COLO668 (cell line): ENCODE data around the gene GSTT4.
"Not testable (repeated sequence)": the region's sequence is repeated elsewhere in the genome, so short reads cannot be mapped to it uniquely, and the experiment has no call there.

Source experiments
- DNase-seq: peaks from one replicate; lab custom pipeline; 2025; ENCODE audit not compliant: unreplicated experiment; lab: John Stamatoyannopoulos, UW

GSTT4 gene

DNA sequence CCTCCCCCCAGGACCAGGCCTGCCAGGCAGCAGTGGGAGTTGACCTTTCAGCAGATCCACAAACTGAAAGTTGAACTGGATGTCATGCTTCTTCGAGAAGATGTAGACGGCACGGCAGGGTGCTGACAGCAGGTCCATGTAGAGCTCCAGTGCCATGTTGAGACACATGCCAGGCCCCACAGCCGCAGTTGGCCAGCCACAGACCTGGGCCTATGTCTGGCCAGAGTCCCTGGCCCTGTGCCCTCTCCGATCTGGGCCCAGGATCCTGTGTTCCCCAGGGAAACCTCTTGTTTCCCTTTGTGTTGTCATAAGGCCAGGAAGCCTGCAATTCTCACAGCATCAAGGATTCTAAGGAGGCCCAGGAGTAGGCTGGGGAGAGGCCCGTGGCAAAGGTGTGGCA, at the start of gene GSTT4:
GSTT4 (minus strand) TSS at position 253 of the 400 bp plus-strand sequence; CDS start at position 156, 97 bp downstream.
- DNase-seq = no peak

DNA sequence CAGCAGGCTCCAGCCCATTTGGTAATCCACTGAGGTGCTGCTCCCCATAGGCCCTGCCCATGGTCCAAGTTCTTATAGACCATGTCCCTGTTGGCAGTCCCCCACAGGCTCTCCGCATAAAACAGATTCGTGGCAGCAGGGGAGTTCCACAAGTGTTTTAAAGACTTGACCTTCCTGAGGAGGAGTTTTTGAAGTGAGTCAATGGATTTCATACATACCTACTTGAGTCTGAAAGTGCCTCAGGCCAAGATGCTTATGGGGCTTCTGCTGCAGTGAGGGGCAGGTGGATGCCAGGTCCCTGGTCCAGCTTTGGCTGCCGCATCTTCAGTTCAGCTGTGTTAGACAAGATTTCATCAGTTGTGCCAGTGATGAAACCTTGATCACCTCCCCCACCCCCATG, 49.1 kb upstream of the GSTT4 start:
- no peak for DNase-seq

DNA sequence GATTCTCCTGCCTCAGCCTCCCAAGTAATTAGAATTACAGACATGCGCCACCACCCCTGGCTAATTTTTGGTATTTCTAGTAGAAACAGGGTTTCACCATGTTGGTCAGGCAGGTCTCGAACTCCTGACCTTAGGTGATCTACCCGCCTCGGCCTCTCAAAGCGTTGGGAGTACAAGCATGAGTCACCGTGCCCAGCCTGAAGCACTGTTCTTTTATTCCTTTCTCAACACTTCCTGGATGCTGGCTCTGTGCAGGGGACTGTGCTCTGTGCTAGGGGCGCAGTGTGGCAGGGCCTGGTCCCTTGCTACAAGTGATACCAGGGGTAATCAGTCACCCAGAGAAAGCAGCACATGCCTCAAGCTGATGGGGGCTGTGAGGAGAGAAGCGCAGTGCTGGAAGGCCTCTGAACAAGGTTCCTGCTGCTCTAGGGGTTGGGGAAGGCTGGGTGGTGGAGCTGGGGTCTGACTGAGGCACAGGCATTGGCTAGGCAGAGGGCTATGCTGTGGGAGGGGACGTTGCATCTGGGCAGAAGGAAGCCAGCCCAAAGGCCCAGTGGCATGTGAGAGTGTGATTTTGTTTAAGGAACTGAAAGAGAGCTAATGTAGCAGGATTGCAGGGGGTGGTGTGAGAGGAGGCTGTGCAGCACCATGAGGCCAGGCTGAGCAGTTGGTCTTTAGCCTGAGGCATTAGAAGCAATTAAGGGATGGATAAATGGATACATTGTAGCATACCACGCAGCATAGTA, 48.4 kb upstream of the GSTT4 start:
- DNase-seq = no peak

DNA sequence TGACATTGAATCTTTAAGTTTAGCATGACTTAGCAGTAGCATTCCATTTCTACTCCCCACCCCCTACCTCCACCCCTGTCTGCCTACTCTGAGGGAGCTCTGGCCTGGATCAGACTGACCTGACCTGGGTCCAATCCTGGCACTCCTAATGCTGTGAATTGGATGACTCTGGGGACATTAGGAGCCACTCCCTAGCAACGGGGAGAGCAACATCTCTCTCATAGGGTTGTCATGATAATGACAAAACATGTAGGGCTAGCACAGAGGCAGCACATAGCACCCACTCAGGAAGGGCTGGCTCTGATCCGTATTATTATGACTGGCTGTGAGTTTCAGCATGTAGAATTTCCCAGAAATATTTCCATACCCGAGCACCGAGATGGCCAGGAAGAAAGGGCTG, 46.3 kb upstream of the GSTT4 start:
- DNase-seq = no peak

DNA sequence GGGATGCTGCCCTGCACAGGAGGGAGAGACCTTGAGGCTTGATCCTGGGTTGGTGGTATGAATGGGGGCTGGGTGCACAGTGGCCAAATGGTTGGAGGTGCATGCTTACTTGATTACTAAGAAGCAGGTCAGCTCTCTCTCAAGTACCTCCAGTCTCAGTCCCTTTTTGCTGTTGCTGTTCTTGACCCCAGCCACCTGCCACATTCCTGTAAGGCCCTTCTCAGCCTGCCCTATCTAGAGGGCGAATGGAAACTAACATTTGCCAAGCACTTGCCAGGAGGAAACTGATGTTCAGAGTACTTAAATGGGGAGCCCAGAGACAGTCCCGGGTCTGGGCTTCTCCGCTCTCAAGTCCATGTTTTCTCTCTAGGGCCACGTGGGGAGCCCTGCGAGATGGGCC, 45.8 kb upstream of the GSTT4 start:
- no peak for DNase-seq

DNA sequence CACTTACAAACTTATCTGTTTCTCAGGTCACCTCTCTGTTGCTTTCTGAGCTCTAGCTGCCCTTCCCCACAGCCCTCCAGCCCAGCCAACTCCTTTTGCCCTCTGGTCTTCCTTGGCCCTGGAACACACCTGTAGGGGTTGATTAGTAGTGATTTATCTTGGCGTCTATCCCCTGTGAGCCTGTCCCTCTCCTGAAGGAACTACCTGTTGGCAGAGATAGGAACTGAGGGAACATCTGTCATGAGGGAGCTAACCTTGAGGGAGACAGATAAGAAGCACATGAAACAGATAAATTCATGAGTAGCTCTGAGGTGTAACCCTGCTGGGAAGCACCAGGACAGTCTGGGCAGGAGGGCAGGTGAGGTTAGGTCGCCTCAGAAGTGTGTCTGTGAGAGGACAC, 44.7 kb upstream of the GSTT4 start:
- no peak for DNase-seq

DNA sequence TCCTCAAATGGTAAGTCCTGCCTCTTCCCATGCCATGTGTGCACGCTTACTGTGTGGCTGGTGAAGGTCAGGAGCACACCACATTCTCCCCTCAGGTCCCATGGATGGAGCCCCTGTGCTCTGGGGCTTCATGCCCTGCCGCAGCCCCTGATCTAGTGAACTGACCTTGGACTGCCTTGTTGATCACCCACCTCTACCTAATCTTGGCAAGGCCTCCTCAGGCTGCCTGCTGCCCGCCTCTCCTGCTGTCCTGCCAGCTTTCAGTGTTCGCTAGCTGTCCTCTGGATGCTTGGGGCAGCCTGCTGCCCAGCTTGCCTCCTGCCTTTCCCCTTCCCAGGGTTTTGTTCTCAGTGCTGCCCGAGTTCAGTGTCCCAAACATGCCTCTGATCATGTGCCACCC, 44.0 kb upstream of the GSTT4 start:
- no peak for DNase-seq

DNA sequence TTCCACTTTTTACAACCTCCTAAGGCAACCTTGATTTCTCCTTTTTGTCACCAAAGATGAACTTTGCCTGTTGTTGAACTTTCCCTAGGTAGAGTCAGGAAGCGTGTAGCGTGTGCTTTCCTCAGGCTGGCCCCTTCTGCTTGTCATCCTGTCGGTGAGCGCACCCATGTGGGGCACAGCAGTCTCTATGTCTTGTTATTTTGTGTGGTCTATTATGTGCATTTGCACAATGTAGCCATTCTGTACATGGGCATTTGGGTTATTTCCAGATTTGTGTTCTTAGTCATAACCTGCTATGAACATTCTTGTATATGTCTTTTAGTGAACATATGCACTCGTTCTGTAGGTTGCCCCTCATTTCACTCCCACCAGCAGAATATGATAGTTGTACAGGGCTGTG, 40.8 kb upstream of the GSTT4 start:
- no peak for DNase-seq

DNA sequence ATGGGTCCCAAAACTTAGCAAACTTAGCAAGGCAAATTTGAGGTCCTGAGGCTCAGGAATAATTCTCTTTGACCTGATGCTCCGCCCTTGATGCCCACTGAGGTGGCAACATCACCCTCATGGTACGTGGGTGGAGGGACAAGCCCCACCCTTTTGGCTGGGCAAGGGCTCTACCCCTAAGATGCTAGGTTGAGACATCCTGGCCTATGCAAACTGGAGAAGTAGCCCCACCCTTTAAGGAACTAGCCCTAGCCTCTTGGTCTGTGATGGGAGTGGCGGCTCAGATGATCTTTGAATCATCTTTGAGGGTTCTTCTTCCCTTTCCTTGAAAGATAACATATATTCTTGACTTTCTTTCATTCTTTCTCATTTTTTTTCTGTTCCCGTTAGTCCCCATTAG, 38.7 kb upstream of the GSTT4 start:
- no peak for DNase-seq

DNA sequence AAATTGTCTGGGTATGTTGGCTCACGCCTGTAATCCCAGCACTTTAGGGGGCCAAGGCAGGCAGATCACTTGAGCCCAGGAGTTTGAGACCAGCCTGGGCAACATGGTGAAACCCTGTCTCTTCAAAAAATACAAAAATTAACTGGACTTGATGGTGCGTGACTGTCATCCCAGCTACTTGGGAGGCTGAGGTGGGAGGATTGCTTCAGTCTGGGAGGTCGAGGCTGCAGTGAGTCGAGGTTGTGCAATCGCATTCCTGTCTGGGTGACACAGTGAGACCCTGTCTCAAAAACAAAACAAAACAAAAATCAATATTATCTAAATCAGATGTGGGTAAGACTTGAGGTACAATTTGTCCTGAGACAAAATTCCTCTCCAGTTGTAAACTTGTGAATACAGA, 38.2 kb upstream of the GSTT4 start:
- not testable (repeated sequence) for DNase-seq

DNA sequence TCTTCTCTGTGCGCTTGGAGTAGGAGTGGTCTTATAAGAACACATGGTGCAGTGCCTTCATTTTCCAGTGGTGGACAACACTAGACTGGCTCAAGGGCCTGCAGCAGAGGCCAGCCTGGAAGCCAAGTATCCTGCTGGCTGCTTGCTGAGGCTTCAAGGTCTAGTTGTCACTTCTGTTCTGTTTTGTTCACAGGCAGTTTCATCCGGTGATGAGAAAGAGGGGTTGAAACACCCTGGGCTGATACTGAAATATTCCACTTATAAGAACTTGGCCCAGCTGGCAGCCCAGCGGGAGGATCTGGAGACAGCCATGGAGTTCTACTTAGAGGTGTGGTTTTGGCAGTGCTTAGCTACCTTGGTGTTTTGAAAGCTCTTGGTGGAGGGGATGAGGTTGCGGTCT, 35.7 kb upstream of the GSTT4 start:
- no peak for DNase-seq

DNA sequence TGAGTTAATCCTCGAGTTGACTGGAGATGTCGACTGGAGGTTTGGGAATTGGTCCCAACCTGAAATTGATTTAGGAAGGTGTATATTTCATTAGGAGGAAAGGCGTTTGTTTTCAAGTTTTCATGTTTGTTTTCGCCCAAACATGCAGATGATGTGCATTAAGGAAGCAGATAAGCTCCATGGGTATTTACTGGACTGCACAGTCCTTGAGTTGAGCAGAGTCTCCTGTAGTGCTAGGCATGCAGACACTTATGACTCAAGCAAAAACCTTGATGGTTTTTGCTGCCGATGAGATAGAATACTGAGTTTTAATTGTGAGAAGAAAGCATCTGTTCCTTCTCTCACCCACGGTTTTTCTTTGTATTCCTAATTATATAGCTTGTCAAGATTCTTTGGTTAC, 33.8 kb upstream of the GSTT4 start:
- DNase-seq = no peak

DNA sequence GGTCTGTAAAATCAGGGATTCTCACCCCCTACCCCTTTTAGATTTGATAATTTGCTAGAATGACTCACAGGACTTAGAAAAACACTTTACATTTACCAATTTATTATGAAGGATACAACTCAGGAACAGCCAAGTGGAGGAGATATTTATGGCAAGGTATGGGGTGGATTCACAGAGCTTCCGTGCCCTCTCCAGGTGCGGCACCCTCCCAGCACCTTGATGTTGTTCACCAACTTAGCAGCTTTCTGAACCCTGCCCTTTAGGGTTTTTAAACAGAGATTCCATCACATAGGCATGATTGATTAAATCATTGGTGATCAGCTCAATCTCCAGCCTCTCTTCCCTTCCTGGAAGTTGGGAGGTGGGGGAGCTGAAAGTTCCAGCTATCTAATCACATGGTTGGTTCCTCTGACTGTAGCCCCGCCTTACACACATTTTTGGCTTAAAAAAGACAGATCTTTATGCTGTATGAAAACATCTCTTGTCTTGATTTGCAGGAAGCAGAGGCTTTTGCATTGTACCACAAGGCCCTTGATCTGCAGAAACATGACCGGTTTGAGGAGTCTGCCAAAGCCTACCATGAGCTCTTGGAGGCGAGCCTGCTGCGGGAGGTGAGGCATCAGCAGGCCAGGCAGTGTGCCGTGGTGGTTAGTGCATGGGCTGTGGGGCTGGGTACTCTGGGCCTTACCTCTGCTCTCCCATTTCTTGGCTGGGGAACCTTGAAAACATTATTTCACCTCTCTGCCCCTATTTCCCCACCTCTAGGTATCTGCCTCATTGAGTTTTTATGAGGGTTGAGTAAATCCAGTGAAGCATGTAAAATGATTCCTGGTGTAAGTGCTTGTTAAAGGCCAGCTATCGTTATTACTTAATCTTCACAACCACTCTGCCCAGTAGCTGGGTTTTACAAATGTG, 32.9 kb upstream of the GSTT4 start:
- no peak for DNase-seq

DNA sequence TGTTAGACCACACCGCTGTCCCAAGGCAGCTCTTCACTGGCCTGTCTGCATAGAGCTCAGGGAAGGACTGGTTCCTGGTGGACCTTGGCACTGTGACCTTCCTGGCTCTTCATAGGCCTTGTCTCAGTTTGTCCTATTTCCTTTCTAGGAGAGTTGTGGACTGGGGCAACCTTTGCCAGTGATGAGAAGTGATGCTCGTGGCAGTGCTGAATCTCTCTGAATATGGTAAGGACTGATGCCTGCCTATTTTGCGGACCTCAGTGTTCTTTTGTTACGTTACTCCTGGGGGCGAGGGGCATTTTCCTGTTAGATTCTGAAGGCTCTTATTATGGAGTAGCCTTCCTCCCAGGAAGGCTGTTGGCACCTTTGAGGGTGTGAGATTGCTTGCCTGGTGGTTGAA, 30.0 kb upstream of the GSTT4 start:
- no peak for DNase-seq

DNA sequence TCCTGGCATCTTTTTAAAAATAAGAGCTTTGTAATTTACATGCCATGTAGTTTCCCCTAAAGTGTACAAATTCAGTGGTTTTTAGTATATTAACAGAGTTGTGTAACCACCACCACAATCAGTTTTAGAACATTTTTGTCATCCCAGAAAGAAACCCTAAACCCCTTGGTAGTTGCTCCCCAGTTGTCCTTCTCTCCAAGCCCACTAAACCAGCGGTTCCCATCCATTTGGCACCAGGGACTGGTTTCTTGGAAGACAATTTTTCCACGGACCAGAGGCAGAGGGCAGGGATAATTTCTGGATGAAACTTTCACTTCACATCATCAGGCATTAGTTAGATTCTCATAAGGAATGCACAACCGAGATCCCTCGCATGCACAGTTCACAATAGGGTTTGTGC, 28.5 kb upstream of the GSTT4 start:
- DNase-seq = no peak

DNA sequence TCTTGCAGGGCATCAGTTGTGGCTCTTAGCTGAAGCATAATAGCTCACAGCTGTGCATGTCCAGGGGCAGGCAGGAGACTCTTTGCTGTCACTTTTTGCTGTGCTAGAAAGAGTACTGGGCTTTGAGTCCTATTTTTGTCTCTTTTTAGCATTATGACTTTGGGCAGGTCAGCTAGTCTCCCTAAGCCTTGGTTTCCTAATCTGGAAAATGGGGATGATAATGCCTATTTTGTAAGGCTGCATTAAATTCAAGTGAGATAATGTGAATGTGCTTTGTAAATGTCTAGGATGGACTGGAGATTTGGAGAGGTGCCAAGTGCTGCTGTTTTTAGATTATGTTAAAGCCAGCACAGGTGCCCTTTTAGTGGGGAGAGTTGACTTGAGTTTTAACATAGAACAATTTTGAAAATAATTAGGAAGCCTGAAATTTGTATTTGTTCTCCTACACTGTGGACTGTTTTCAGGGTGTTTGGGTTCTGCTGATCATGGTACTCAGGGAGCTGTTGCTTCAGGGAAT, 25.0 kb upstream of the GSTT4 start:
- DNase-seq = no peak

DNA sequence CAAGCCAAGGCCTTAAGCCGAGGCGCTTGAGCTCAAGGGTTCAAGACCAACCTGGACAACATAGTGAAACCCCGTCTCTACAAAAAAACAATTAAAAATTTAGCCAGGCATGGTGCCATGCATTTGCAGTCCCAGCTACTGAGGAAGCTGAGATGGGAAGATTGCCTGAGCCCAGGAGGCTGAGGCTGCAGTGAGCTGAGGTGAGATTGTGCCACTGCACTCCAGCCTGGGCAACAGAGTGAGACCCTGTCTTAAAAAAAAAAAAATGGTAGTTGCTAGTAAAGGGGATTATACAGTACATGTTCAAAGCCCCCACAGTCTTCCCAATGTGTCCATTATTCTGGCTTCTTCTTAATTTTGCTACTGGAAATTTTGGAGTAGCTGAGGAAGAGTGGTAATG, 24.1 kb upstream of the GSTT4 start:
- no peak for DNase-seq

DNA sequence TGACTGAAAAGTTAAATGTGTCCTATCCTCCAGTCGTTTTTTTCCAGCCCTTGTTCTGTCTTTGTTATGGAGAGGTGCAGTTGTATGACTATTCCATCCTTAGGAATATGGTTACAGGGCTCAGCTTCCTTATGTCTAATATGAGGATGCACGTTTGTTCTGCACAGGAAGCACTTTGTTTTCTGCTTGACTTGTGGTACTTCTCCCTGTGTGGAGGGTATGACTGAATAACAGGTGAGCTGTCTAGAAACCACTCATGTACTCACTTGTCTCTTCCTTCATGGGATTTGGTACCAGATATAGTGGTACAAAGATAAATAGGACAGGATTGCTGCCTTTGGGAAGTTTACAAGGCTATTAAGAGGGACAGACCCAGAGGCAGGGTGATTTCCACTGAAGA, 23.3 kb upstream of the GSTT4 start:
- no peak for DNase-seq

DNA sequence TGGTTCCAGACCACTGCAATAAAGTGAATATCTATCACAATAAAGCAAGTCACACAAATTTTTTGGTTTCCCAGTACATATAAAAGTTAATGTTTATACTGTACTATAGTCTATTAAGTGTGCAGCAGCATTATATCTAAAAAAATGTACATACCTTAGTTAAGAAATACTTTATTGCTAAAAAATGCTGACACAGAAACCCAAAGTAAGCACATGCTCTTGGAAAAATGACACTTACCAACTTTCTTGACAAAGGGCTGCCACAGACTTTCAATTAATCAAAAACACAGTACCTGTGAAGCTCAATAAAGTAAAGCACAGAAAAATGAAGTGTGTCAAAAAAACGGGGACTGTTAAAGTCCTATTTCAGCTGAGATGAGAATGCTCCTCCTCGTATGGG, 22.7 kb upstream of the GSTT4 start:
- DNase-seq = no peak

DNA sequence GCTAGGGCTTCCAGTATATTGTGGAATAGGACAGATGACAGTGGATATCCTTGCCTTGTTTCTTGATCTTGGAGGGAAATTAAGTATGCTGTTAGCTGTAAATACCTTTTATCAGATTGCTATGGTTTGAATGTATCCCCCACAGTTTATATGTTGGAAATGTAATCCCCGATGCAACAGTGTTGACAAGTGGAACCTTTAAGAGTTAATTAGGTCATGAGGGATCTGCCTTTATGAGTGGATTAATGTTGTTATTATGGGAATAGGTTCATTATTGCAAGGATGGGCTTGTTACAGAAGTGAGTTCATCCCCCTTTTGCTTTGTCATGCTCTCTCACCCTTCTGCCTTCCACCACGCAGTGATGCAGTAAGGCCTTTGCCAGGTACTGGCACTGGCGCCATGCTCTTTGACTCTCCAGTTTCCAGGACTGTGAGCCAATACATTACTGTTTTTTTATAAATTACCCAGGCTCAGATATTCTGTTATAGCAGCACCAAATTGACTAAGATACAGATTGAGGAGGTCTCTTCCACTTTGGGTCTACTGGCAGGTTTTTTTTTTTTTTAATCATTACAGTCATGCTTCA, 22.2 kb upstream of the GSTT4 start:
- DNase-seq = no peak

DNA sequence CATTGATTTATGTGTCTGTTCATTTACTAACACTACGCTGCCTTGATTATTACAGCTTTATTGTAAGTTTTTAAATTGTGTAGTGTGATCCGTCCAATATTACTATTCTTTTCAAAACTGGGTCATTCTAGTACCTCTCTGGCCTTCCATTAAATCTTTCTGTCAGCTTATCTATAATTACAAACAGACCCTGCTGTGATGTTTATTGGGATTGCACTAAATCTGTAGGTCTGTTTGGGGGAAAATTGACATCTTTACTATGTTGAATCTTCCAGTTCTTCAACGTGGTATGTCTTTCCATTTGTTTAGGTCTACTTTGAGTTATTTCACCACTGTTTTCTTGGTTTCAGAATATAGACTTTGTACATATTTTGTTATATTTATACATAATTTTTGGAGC, 21.5 kb upstream of the GSTT4 start:
- DNase-seq = no peak

DNA sequence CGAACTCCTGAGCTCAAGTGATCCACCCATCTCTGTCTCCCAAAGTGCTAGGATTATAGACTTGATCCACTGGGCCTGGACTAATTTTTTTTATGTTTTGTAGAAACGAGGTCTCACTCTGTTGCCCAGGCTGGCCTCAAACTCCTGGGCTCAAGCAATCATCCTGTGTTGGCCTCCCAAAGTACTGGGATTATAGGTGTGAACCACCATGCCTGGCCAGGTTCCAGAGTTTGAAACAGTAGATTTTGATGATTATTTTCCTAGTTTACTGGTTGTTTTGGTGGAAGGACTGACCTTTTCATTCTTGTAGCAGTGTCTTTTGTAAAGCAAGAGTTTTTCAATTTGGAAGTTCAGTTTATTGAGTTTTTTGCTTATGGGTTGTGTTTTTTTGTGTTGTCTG, 20.8 kb upstream of the GSTT4 start:
- DNase-seq = no peak
